Endodermal cell (in vitro differentiated cells): Measurements from ENCODE around the gene KCNQ1. TPM values are rescaled to one million over a fixed set of nuclear protein-coding genes. Genes with fewer than 3 reads are reported as not detected.

ENCODE experiments used
- DNase-seq: peaks from one replicate; pipeline ENCODE4 v3.0.0-alpha.2; 2017
- H3K27ac ChIP-seq: 2 replicates; pipeline ENCODE4 v1.5.1; 2013; ENCODE audit warnings: mild to moderate bottlenecking, low read depth, low read length, moderate library complexity
- H3K27me3 ChIP-seq: 2 replicates; pipeline ENCODE4 v1.6.1; 2013; ENCODE audit warnings: mild to moderate bottlenecking, low read length, moderate library complexity; ENCODE audit not compliant: insufficient read depth, control insufficient read depth, poor library complexity, severe bottlenecking
- H3K36me3 ChIP-seq: 2 replicates; pipeline ENCODE4 v1.7.0; 2013; ENCODE audit warnings: mild to moderate bottlenecking, low read length, moderate library complexity; ENCODE audit not compliant: control insufficient read depth, insufficient read depth
- H3K4me1 ChIP-seq: one replicate; pipeline ENCODE4 v1.7.0; 2013; ENCODE audit warnings: low read length; ENCODE audit not compliant: control insufficient read depth, insufficient read depth
- H3K4me3 ChIP-seq: 2 replicates; pipeline ENCODE4 v1.5.1; 2013; ENCODE audit warnings: mild to moderate bottlenecking, low read length, moderate library complexity
- H3K9ac ChIP-seq: 2 replicates; pipeline ENCODE4 v1.6.1; 2013; ENCODE audit warnings: mild to moderate bottlenecking, low read length, moderate library complexity; ENCODE audit not compliant: poor library complexity, severe bottlenecking; ENCODE audit errors: extremely low read depth
- H3K9me3 ChIP-seq: 2 replicates; pipeline ENCODE4 v1.6.1; 2013; ENCODE audit warnings: mild to moderate bottlenecking, low read length, moderate library complexity; ENCODE audit not compliant: control insufficient read depth
- H3K27ac Mint-ChIP-seq: 2 replicates; pipeline ENCODE4 v1.8.0; 2020; ENCODE audit warnings: mixed read lengths
- H3K27me3 Mint-ChIP-seq: 2 replicates; pipeline ENCODE4 v1.8.0; 2021; ENCODE audit warnings: mild to moderate bottlenecking, mixed read lengths; ENCODE audit not compliant: insufficient read depth
- H3K36me3 Mint-ChIP-seq: 2 replicates; pipeline ENCODE4 v1.8.0; 2020; ENCODE audit warnings: low read depth, mixed read lengths
- H3K4me1 Mint-ChIP-seq: 2 replicates; pipeline ENCODE4 v1.8.0; 2020; ENCODE audit warnings: mixed read lengths
- H3K4me3 Mint-ChIP-seq: 2 replicates; pipeline ENCODE4 v1.8.0; 2020; ENCODE audit warnings: mild to moderate bottlenecking, moderate library complexity, mixed read lengths
- H3K9me3 Mint-ChIP-seq: 2 replicates; pipeline ENCODE4 v1.8.0; 2020; ENCODE audit warnings: mild to moderate bottlenecking, mixed read lengths
- WGBS, 2 experiments: methylation state at CpG; one replicate each; pipeline versions ENCODE4 v1.1.5 to v1.1.7; 2013; ENCODE audit warnings: missing lambda C conversion rate in 2 of 2, mixed read lengths in 1 of 2; ENCODE audit not compliant: insufficient coverage in 1 of 2, insufficient read length in 1 of 2; 5-methylcytosine and 5-hydroxymethylcytosine counted together
- total RNA-seq, 2 donors: library from RNA; stranded (reverse); fragmentation: NEBNext Ultra II Directional in 1 of 2; extraction: Animal tissue kit (Norgen Biotek cat#: 25700) in 1 of 2; gene quantifications; 2 replicates in 1 of 2; 3 replicates in 1 of 2; pipeline ENCODE4 v1.2.1, GENCODE V29; 2021
- TF ChIP-seq, protein P1 (sequence below): fragments of 200-600 bp; sonication (generic); conservative IDR thresholded peaks from 2 replicates; pipeline ENCODE4 v1.5.0; 2021; ENCODE audit warnings: antibody characterized with exemption, mild to moderate bottlenecking

Gene KCNQ1
- total RNA-seq, 2 donors from 2014 or later: 1.8 to 3.5 TPM

DNA sequence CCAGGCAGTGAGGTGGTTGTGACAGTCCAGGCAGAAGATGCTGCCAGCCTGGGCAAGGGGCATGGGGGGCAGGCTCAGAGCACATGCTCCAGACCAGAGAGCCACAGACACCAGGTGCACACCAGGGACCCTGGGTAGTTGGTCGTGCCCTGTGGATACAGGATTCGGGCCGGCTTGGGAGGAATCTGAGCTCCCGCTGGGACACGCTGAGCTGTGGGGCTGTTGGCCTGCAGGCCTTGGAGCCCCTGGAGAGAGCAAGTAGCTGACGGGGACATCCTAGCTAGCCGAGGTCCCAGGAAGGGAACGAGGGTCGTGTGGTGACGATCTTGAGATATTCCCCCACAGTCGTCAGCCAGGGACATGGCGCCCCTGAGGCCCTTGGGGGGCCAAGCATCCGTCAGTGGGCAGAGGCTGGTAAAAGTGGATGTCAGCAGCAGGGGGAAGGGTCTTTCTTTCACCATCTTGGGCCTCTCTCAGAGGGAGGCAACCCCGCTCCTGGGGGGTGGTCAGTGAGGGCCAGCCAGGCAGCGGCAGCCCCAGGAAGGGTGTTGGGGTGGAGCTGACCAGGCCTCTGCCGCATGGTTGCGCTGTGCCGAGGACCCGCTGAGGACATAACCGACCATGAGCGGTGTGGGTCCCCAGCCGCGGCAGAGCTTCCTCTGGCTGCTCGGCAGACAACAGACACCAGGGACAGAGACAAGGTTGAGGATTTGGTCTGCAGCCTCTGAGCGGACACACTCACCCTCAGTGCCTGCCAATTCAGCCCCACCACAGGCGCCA lies 396.8 kb downstream of the KCNQ1 start:
- TF ChIP-seq, protein P1, sequence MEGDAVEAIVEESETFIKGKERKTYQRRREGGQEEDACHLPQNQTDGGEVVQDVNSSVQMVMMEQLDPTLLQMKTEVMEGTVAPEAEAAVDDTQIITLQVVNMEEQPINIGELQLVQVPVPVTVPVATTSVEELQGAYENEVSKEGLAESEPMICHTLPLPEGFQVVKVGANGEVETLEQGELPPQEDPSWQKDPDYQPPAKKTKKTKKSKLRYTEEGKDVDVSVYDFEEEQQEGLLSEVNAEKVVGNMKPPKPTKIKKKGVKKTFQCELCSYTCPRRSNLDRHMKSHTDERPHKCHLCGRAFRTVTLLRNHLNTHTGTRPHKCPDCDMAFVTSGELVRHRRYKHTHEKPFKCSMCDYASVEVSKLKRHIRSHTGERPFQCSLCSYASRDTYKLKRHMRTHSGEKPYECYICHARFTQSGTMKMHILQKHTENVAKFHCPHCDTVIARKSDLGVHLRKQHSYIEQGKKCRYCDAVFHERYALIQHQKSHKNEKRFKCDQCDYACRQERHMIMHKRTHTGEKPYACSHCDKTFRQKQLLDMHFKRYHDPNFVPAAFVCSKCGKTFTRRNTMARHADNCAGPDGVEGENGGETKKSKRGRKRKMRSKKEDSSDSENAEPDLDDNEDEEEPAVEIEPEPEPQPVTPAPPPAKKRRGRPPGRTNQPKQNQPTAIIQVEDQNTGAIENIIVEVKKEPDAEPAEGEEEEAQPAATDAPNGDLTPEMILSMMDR: no peak
- no peak overlapping the region for H3K4me3 ChIP-seq
- DNase-seq: no peak
- Mint-ChIP-seq H3K9me3 (no peaks in the 10 kb centered on the region), H3K36me3 (no peaks in the 10 kb centered on the region), H3K27me3 (peaks cover 33% of the 10 kb centered on the region), H3K27ac (no peak overlapping the region), H3K4me3 (no peak overlapping the region), H3K4me1 (peaks cover 10% of the 10 kb centered on the region)
- H3K9me3 ChIP-seq: no peaks in the 10 kb centered on the region
- WGBS, 2 experiments: 89 to 91% methylated on average over 14 to 26 of the region's 26 CpGs
- no peaks in the 10 kb centered on the region for H3K36me3 ChIP-seq
- H3K27ac ChIP-seq: no peak overlapping the region
- no peaks in the 10 kb centered on the region for H3K4me1 ChIP-seq
- H3K9ac ChIP-seq: no peak overlapping the region
- no peaks in the 10 kb centered on the region for H3K27me3 ChIP-seq

DNA sequence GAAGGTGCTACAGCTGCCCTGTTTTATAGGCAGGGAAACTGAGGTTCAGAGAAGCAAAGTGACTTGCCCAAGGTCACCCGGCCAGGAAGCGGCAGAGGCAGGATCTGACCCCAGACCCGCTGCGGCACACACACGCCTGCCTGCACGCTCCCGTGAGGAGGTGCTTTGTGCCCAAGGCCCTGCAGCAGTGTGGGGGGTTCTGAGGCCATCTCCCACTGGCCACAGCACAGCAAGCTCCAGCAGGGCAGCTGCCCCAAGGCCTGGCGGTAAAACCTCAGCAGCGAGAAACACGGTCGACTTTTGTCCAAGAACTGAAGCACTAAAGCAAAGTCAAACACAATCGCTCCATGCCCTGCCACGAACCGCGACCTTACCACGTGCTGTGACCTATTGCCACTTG lies 398.1 kb downstream of the KCNQ1 start:
- Histone ChIP-seq H3K4me1 (no peaks in the 10 kb centered on the region), H3K9ac (no peak overlapping the region), H3K27me3 (no peaks in the 10 kb centered on the region), H3K27ac (no peak overlapping the region), H3K4me3 (no peak overlapping the region), H3K36me3 (no peaks in the 10 kb centered on the region), H3K9me3 (no peaks in the 10 kb centered on the region)
- Mint-ChIP-seq H3K36me3 (no peaks in the 10 kb centered on the region), H3K27me3 (peaks cover 37% of the 10 kb centered on the region), H3K4me1 (peaks cover 10% of the 10 kb centered on the region), H3K4me3 (no peak overlapping the region), H3K9me3 (no peaks in the 10 kb centered on the region), H3K27ac (no peak overlapping the region)
- no peak for DNase-seq
- TF ChIP-seq, protein P1: no peak
- 94 to 97% methylated on average over 11 to 16 of the region's 16 CpGs for WGBS, 2 experiments

DNA sequence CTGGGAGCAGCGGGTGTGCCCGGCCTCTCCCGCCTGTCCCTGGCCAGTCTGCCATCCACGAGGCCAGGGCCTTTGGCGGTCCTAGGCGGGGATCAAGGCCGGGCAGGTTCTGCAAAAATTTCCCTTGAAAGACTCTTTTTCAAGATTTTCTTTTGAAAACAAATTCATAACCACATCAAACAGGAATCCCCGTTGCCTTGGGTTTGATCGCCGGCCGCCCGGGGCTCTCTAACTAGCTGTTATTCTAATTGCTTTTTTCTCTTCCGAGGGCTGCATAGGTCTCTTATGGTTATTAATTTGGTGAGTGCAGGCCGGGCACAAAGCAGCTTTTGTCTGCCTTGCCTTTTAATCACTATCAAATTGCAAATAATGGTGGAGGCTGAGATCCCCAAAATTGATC lies 398.7 kb downstream of the KCNQ1 start:
- DNase-seq: no peak
- TF ChIP-seq, protein P1: no peak
- Histone ChIP-seq H3K27me3 (no peaks in the 10 kb centered on the region), H3K4me1 (no peaks in the 10 kb centered on the region), H3K9ac (no peak overlapping the region), H3K4me3 (no peak overlapping the region), H3K27ac (no peak overlapping the region), H3K9me3 (no peaks in the 10 kb centered on the region), H3K36me3 (no peaks in the 10 kb centered on the region)
- Mint-ChIP-seq H3K27ac (no peak overlapping the region), H3K4me1 (peaks cover 10% of the 10 kb centered on the region), H3K27me3 (peaks cover 35% of the 10 kb centered on the region), H3K4me3 (no peak overlapping the region), H3K9me3 (no peaks in the 10 kb centered on the region), H3K36me3 (no peaks in the 10 kb centered on the region)
- 92% methylated on average over 7 to 14 of the region's 14 CpGs for WGBS, 2 experiments
